GM10248 (cell line): ENCODE data around the gene MALAT1.

ENCODE experiments used
- CTCF ChIA-PET: fragments of 300-600 bp; sonication (Branson Sonifier 250); formaldehyde crosslinking; extraction: SDS; loops from one replicate; lab custom pipeline; 2021; ENCODE audit warnings: antibody characterized with exemption; lab: Yijun Ruan, JAX
- POLR2A ChIA-PET: fragments of 350-650 bp; sonication (Branson Sonifier 250); formaldehyde crosslinking; extraction: SDS; loops from one replicate; lab custom pipeline; 2020; ENCODE audit warnings: antibody characterized with exemption; lab: Yijun Ruan, JAX
- DNase-seq: peaks from one replicate; pipeline ENCODE4 v3.0.0; 2012; ENCODE audit errors: extremely low spot score
- CTCF ChIP-seq: IDR thresholded peaks from 2 replicates; pipeline ENCODE4 v1.5.1; 2012; ENCODE audit warnings: mild to moderate bottlenecking, low read depth; ENCODE audit errors: extremely low read depth, missing control alignments, control extremely low read depth

MALAT1 gene

GRCh38 chr11:65473278-65473860 lies 25.5 kb upstream of the MALAT1 start:
- TF ChIP-seq CTCF, result no peak
- CTCF ChIA-PET, result interaction anchor here (6.4 kb wide), 1 partner anchor 57 kb away, joined by 61 read pairs; no protein-coding TSS in a partner anchor
- POLR2A ChIA-PET, result interaction anchor here (2.4 to 10.8 kb wide), 4 partner anchors 20 to 49 kb away, joined by 22 to 305 read pairs (median 34); partner anchors contain the start of genes MALAT1 and NEAT1
- no peak for DNase-seq

DNA sequence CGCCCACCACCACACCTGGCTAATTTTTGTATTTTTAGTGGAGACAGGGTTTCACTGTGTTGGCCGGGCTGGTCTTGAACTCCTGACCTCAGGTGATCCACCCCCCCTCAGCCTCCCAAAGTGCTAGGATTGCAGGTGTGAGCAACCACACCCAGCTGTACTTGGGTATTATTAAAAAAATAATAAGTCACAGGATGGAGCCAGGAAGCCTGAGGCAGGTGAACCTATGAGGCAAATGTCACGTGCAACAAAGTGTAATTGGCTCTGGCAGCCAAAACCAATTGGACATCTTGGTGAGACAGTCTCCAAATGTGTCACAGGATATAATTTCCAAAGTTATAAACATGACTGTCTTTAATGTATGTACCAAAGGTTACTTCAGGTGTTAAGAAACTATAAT lies 24.0 kb upstream of the MALAT1 start:
- POLR2A ChIA-PET, result interaction anchor here (1.6 to 10.8 kb wide), 2 partner anchors 25 to 56 kb away, joined by 5 to 305 read pairs; partner anchors contain the start of gene MALAT1
- no peak for TF ChIP-seq CTCF
- DNase-seq, result no peak
- CTCF ChIA-PET, result interaction anchor here (1.0 to 7.2 kb wide), 5 partner anchors 9 to 59 kb away, joined by 3 to 117 read pairs (median 10); partner anchors contain the start of gene MALAT1

- POLR2A ChIA-PET, result interaction anchor here (0.6 to 10.8 kb wide), 14 partner anchors 10 to 57 kb away, joined by 3 to 305 read pairs (median 5); partner anchors contain the start of genes MALAT1 and NEAT1
- no peak for TF ChIP-seq CTCF
- CTCF ChIA-PET, result interaction anchor here (0.7 to 7.2 kb wide), 13 partner anchors 8 to 160 kb away, joined by 3 to 117 read pairs (median 9); partner anchors contain the start of gene MALAT1
- peak; percentile 33 for DNase-seq
Observed at GRCh38 chr11:65476632-65477148, 22.2 kb upstream of the MALAT1 start.

GRCh38 chr11:65477149-65477965 lies 21.5 kb upstream of the MALAT1 start:
- TF ChIP-seq CTCF, result no peak
- DNase-seq, result peak; percentile 93
- ChIA-PET CTCF (interaction anchor here (0.7 to 7.2 kb wide), 14 partner anchors 9 to 161 kb away, joined by 3 to 117 read pairs (median 10); partner anchors contain the start of gene MALAT1), POLR2A (interaction anchor here (0.5 to 10.8 kb wide), 14 partner anchors 9 to 1916 kb away, joined by 3 to 305 read pairs (median 5); partner anchors contain the start of genes MALAT1 and NEAT1)

- no peak for DNase-seq
- CTCF ChIA-PET, result interaction anchor here (0.8 to 7.2 kb wide), 16 partner anchors 9 to 149 kb away, joined by 3 to 117 read pairs (median 8); partner anchors contain the start of gene MALAT1
- no peak for TF ChIP-seq CTCF
- POLR2A ChIA-PET, result interaction anchor here (0.7 to 10.8 kb wide), 11 partner anchors 8 to 60 kb away, joined by 3 to 305 read pairs (median 9); partner anchors contain the start of genes MALAT1 and NEAT1
Observed at GRCh38 chr11:65478388-65479183, 20.3 kb upstream of the MALAT1 start.
